CD4-positive, alpha-beta T cell treated with Interleukin-12 subunit alpha and Interleukin-12 subunit beta, for 1 hour (primary cell): ENCODE data around the gene SUSD2.
A peak's percentile ranks its signal among the peaks of the same experiment; 100 is the strongest.
"Not testable (repeated sequence)": the region's sequence is repeated elsewhere in the genome, so short reads cannot be mapped to it uniquely, and the experiment has no call there.

Experiments
- DNase-seq: peaks from one replicate; pipeline ENCODE4 v3.0.0-alpha.2; 2020

Gene SUSD2

GRCh38 chr22:24189249-24190158, 8.2 kb downstream of the SUSD2 start:
- peak; percentile 31 for DNase-seq

DNA sequence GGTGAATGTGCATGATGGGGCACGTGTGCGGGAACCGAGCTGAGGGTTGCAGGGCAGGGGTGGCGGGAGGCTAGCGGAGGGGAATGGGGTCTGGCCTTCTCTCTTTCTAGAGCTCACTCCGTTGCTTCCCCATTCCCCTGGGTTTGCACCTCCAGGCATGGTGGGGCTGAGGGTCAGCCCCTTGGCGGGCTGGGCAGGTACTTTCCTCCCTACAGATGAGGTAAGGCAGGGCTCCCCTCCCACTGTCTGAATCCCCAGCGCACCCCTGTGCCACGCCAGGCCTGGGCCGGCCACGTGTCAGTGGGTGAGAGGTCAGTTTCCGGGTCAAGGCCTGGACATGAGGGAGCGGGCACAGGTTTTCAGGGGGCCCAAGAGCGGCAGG, 8.9 kb downstream of the SUSD2 start:
- DNase-seq, result no peak

- DNase-seq, result no peak
These were observed 9.4 kb downstream of the SUSD2 start for GRCh38 chr22:24190596-24191208.

- DNase-seq, result no peak
These were observed 10.1 kb downstream of the SUSD2 start for GRCh38 chr22:24191381-24191841.

- no peak for DNase-seq
These were observed 10.6 kb downstream of the SUSD2 start for GRCh38 chr22:24191893-24192292.

DNA sequence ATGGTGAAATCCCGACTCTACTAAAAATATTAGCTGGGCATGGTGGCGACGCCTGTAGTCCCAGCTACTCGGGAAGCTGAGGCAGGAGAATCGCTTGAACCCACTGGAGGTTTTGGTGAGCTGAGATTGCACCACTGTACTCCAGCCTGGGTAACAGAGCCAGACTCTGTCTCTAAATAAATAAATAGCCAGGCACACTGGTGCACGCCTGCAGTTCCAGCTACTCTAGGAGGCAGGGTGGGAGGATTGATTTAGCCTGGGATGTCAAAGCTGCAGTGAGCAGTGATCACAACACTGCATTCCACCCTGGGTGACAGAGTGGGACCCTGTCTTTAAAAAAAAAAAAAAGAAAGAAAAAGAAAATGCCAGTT, 17.4 kb downstream of the SUSD2 start:
- DNase-seq, result no peak

DNA sequence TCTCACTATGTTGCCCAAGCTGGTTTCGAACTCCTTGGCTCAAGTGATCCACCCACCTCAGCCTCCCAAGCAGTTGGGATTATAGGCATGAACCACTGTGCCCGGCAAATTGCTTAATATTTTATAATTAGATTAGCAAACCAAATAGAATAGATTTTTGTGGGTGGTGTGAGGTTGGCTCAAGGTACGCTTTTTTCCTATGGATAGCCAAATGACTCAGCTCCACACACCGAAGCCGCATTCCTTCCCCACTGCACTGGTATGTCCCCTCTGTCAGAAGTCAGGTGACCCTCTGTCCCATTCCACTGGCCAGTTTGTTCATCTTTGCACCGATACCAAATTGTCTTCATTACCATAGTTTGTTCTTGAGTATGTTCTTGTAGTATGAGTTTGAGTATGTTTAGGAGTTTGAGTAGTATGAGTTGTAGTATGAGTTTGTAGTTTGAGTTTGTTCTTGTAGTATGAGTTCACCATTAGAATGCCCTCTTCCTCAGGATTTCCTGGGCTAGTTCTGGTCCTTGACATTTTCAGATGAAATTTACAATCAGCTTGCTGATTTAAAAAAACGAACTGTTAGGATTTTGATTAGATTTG, 19.4 kb downstream of the SUSD2 start:
- no peak for DNase-seq

- DNase-seq, result no peak
These were observed 20.7 kb downstream of the SUSD2 start for GRCh38 chr22:24201681-24202614.

DNA sequence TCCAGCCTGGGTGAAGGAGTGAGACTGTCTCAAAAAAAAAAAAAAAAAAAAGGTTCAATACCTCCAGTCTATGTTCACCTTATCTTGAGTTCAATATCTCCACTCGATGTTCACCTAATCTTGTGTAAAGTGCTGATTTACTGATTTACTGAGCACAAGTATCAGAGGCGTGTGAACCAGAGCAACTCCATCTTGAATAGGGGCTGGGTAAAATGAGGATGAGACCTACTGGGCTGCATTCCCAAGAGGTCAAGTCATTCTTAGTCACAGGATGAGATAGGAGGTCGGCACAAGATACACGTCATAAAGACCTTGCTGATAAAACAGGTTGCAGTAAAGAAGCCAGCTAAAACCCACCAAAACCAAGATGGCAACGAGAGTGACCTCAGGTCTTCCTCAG, 22.6 kb downstream of the SUSD2 start:
- DNase-seq, result not testable (repeated sequence)

- no peak for DNase-seq
These were observed 24.3 kb downstream of the SUSD2 start for GRCh38 chr22:24205438-24206195.

DNA sequence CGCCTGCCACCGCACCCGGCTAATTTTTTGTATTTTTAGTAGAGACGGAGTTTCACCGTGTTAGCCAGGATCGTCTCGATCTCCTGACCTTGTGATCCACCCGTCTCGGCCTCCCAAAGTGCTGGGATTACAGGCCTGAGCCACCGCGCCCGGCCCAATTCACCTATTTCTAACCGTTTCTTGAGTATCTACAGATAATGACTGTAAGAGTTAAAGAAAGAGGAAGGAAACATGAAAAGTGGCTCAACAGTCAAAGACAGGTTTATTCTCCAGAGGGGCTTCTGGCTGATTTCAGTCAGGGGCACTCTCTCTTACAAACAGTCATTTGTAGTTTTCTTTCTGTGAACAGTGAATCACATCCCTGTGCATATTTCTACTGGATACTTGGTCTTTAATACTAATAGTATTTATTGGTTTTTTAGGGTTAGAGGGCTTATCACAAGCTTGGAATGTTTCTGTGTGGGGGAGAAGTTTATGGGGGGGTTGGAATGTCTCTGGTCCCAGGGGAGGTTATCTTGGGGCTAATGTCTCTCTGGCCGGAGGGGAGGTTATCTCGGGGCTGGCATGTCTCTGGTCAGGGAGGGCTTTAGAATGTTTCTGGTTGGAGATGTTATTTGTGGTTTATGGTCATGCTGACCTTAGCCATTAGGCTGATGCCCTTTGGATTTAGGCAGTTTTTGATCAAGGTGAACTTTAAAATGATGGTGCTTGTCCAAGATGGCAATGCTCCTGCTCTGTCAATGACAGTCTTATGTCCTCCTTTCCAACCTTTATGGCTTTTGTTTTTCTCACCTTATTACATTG, 25.4 kb downstream of the SUSD2 start:
- DNase-seq, result not testable (repeated sequence)

GRCh38 chr22:24207264-24208011, 26.2 kb downstream of the SUSD2 start:
- no peak for DNase-seq

- peak; percentile 10 for DNase-seq
These were observed 26.9 kb downstream of the SUSD2 start for GRCh38 chr22:24208012-24208749.

DNA sequence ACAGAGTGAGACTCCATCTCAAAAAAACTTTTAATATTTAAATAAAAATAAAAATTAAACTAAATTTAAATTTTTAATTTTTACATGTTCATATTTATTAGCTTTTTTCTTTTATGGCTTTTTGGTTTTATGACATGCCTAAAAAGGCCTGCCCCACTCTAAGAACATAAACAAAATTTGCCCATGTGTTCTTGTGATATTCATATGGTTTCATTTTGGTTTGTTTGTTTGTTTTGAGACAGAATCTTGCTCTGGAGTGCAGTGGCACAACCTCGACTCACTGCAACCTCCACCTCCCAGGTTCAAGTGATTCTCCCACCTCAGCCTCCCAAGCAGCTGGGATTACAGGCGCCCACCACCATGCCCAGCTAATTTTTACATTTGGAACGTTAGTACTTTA, 27.7 kb downstream of the SUSD2 start:
- DNase-seq, result no peak

DNA sequence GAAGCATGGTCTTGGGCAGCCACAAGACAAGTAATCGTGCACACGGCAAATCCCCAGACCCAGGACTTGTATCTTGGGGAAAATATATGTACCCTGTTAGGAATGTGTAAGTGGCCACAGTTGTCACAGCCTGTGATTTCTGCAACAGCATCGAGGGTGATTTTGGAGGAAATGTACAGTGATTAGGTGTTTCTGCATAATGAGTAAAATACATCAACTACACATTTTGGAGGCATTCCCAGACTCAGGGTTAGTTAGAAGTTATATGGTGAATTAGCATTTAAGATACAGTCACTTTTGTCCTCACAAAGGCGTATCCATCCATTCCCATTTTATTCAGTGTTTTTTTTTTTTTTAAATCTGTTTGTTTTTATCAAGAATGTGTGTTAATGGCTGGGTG, 28.4 kb downstream of the SUSD2 start:
- no peak for DNase-seq

DNA sequence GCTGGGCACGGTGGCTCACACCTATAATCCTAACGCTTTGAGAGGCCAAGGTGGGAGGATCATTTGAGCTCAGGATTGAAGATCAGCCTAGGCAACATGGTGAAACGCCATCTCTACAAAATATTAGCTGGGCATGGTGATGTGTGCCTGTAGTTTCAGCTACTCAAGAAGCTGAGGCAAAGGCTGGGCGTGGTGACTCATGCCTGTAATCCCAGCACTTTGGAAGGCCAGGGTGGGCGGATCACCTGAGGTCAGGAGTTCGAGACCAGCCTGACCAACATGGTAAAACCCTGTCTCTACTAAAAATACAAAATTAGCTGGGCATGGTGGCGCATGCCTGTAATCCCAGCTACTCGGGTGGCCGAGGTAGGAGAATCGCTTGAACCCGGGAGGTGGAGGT, 29.1 kb downstream of the SUSD2 start:
- DNase-seq, result not testable (repeated sequence)

DNA sequence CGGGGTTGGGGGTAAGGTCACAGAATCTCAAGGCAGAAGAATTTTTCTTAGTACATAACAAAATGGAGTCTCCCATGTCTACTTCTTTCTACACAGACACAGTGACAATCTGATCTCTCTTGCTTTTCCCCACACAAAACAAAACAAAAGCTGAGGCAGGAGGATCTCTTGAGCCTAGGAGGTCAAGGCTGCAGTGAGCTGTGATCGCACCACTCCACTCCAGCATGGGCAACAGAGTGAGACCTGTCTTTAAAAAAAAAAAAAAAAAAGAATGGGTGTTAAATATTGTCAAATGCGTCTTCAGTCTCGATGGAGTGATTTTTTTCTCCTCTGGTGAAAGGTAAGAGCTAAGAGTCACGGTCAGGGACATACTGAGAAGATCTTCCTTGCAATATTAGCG, 30.4 kb downstream of the SUSD2 start:
- not testable (repeated sequence) for DNase-seq

DNA sequence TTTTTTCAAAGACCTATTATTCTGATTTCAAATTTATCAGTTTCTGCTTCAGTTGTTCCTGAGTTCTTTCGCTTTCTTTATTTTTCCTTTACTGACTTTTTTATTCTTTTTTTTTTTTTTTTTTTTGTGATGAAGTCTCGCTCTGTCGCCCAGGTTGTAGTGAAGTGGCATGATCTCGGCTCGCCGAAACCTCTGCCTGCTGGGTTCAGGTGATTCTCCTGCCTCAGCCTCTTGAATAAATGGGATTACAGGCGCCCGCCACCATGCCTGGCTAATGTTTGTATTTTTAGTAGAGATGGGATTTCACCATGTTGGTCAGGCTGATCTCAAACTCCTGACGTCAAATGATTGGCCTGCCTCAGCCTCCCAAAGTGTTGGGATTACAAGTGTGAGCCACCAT, 31.8 kb downstream of the SUSD2 start:
- DNase-seq, result not testable (repeated sequence)

- no peak for DNase-seq
These were observed 33.4 kb downstream of the SUSD2 start for GRCh38 chr22:24214467-24215285.
